Activated T-cell treated with anti-CD3 and anti-CD28 coated beads, Interleukin-2, amount 50 U/mL, for 24 hours (primary cell): Measurements from ENCODE around the gene BCKDHB.
"Not testable (repeated sequence)": the region's sequence is repeated elsewhere in the genome, so short reads cannot be mapped to it uniquely, and the experiment has no call there.

Source experiments
- DNase-seq: peaks from one replicate; pipeline ENCODE4 v3.0.0-alpha.2; 2020
- H3K27ac Mint-ChIP-seq: 2 replicates; pipeline ENCODE4 v1.8.0; 2020; ENCODE audit warnings: mild to moderate bottlenecking, mixed read lengths
- H3K27me3 Mint-ChIP-seq: 2 replicates; pipeline ENCODE4 v1.8.0; 2020; ENCODE audit warnings: mixed read lengths
- H3K36me3 Mint-ChIP-seq: 2 replicates; pipeline ENCODE4 v1.8.0; 2020; ENCODE audit warnings: low read depth, mixed read lengths
- H3K4me1 Mint-ChIP-seq: 2 replicates; pipeline ENCODE4 v1.8.0; 2020; ENCODE audit warnings: low read depth, mixed read lengths
- H3K4me3 Mint-ChIP-seq: 2 replicates; pipeline ENCODE4 v1.8.0; 2020; ENCODE audit warnings: mild to moderate bottlenecking, moderate library complexity, mixed read lengths
- H3K9me3 Mint-ChIP-seq: 2 replicates; pipeline ENCODE4 v1.8.0; 2020; ENCODE audit warnings: mixed read lengths

Gene BCKDHB

GRCh38 chr6:80234908-80235307 is 128.4 kb downstream of the BCKDHB start:
- Mint-ChIP-seq H3K4me3 (no peak overlapping the region), H3K27me3 (no peaks in the 10 kb centered on the region), H3K9me3 (peaks cover 6% of the 10 kb centered on the region), H3K27ac (no peak overlapping the region), H3K36me3 (peaks cover 15% of the 10 kb centered on the region), H3K4me1 (no peaks in the 10 kb centered on the region)
- DNase-seq: no peak

GRCh38 chr6:80235647-80236046 is 129.2 kb downstream of the BCKDHB start:
- Mint-ChIP-seq H3K27ac (no peak overlapping the region), H3K4me1 (no peaks in the 10 kb centered on the region), H3K9me3 (peaks cover 6% of the 10 kb centered on the region), H3K27me3 (no peaks in the 10 kb centered on the region), H3K36me3 (peaks cover 15% of the 10 kb centered on the region), H3K4me3 (no peak overlapping the region)
- DNase-seq: no peak

- peaks cover 21% of the 10 kb centered on the region for H3K36me3 Mint-ChIP-seq
- not testable (repeated sequence) for H3K4me1 Mint-ChIP-seq, H3K9me3 Mint-ChIP-seq, H3K27ac Mint-ChIP-seq, H3K4me3 Mint-ChIP-seq, DNase-seq, H3K27me3 Mint-ChIP-seq
These were observed 132.3 kb downstream of the BCKDHB start for GRCh38 chr6:80238754-80239153.

- no peak overlapping the region for H3K27ac Mint-ChIP-seq
- H3K4me3 Mint-ChIP-seq: no peak overlapping the region
- H3K4me1 Mint-ChIP-seq: peaks cover 16% of the 10 kb centered on the region
- H3K9me3 Mint-ChIP-seq: no peaks in the 10 kb centered on the region
- peaks cover 6% of the 10 kb centered on the region for H3K36me3 Mint-ChIP-seq
- H3K27me3 Mint-ChIP-seq: no peaks in the 10 kb centered on the region
- no peak for DNase-seq
These were observed 138.6 kb downstream of the BCKDHB start for GRCh38 chr6:80245043-80245442.

- Mint-ChIP-seq H3K36me3 (no peaks in the 10 kb centered on the region), H3K4me1 (peaks cover 11% of the 10 kb centered on the region), H3K9me3 (no peaks in the 10 kb centered on the region), H3K4me3 (no peak overlapping the region), H3K27me3 (no peaks in the 10 kb centered on the region), H3K27ac (peak overlapping the region; percentile 35)
- no peak for DNase-seq
These were observed 143.4 kb downstream of the BCKDHB start for GRCh38 chr6:80249897-80250296.

- H3K36me3 Mint-ChIP-seq: peaks cover 2% of the 10 kb centered on the region
- DNase-seq: no peak
- peaks cover 11% of the 10 kb centered on the region for H3K4me1 Mint-ChIP-seq
- H3K9me3 Mint-ChIP-seq: no peaks in the 10 kb centered on the region
- no peak overlapping the region for H3K4me3 Mint-ChIP-seq
- H3K27ac Mint-ChIP-seq: no peak overlapping the region
- no peaks in the 10 kb centered on the region for H3K27me3 Mint-ChIP-seq
These were observed 144.0 kb downstream of the BCKDHB start for GRCh38 chr6:80250391-80250997.

- DNase-seq: no peak
- Mint-ChIP-seq H3K4me3 (no peak overlapping the region), H3K9me3 (no peaks in the 10 kb centered on the region), H3K4me1 (peaks cover 11% of the 10 kb centered on the region), H3K36me3 (peaks cover 2% of the 10 kb centered on the region), H3K27ac (no peak overlapping the region), H3K27me3 (no peaks in the 10 kb centered on the region)
These were observed 144.8 kb downstream of the BCKDHB start for GRCh38 chr6:80251321-80251720.

GRCh38 chr6:80254716-80255115 is 148.2 kb downstream of the BCKDHB start:
- Mint-ChIP-seq H3K27me3 (no peaks in the 10 kb centered on the region), H3K9me3 (no peaks in the 10 kb centered on the region), H3K4me1 (peaks cover 8% of the 10 kb centered on the region), H3K4me3 (no peak overlapping the region), H3K36me3 (peaks cover 2% of the 10 kb centered on the region), H3K27ac (no peak overlapping the region)
- DNase-seq: no peak

- H3K36me3 Mint-ChIP-seq: peaks cover 2% of the 10 kb centered on the region
- H3K27me3 Mint-ChIP-seq: no peaks in the 10 kb centered on the region
- no peak overlapping the region for H3K4me3 Mint-ChIP-seq
- DNase-seq: no peak
- no peaks in the 10 kb centered on the region for H3K4me1 Mint-ChIP-seq
- no peak overlapping the region for H3K27ac Mint-ChIP-seq
- H3K9me3 Mint-ChIP-seq: no peaks in the 10 kb centered on the region
These were observed 150.2 kb downstream of the BCKDHB start for GRCh38 chr6:80256691-80257090.

- no peak overlapping the region for H3K27ac Mint-ChIP-seq
- no peak for DNase-seq
- no peak overlapping the region for H3K4me3 Mint-ChIP-seq
- H3K4me1 Mint-ChIP-seq: no peaks in the 10 kb centered on the region
- no peaks in the 10 kb centered on the region for H3K27me3 Mint-ChIP-seq
- peaks cover 2% of the 10 kb centered on the region for H3K36me3 Mint-ChIP-seq
- no peaks in the 10 kb centered on the region for H3K9me3 Mint-ChIP-seq
These were observed 152.6 kb downstream of the BCKDHB start for GRCh38 chr6:80259118-80259517.

- Mint-ChIP-seq H3K27ac (no peak overlapping the region), H3K4me1 (no peaks in the 10 kb centered on the region), H3K36me3 (peaks cover 4% of the 10 kb centered on the region), H3K9me3 (no peaks in the 10 kb centered on the region), H3K27me3 (no peaks in the 10 kb centered on the region), H3K4me3 (no peak overlapping the region)
- no peak for DNase-seq
These were observed 157.1 kb downstream of the BCKDHB start for GRCh38 chr6:80263585-80263984.

GRCh38 chr6:80268865-80269730 is 162.6 kb downstream of the BCKDHB start:
- DNase-seq: no peak
- Mint-ChIP-seq H3K4me3 (no peak overlapping the region), H3K9me3 (peaks cover 3% of the 10 kb centered on the region), H3K36me3 (peaks cover 4% of the 10 kb centered on the region), H3K4me1 (no peaks in the 10 kb centered on the region), H3K27ac (no peak overlapping the region), H3K27me3 (no peaks in the 10 kb centered on the region)

GRCh38 chr6:80271074-80271473 is 164.6 kb downstream of the BCKDHB start:
- H3K9me3 Mint-ChIP-seq: peaks cover 3% of the 10 kb centered on the region
- no peak overlapping the region for H3K4me3 Mint-ChIP-seq
- H3K4me1 Mint-ChIP-seq: peaks cover 1% of the 10 kb centered on the region
- no peak for DNase-seq
- no peaks in the 10 kb centered on the region for H3K27me3 Mint-ChIP-seq
- no peak overlapping the region for H3K27ac Mint-ChIP-seq
- no peaks in the 10 kb centered on the region for H3K36me3 Mint-ChIP-seq

GRCh38 chr6:80272988-80273387 is 166.5 kb downstream of the BCKDHB start:
- H3K27me3 Mint-ChIP-seq: no peaks in the 10 kb centered on the region
- no peak overlapping the region for H3K4me3 Mint-ChIP-seq
- H3K4me1 Mint-ChIP-seq: peaks cover 1% of the 10 kb centered on the region
- no peak for DNase-seq
- H3K9me3 Mint-ChIP-seq: peaks cover 3% of the 10 kb centered on the region
- no peak overlapping the region for H3K27ac Mint-ChIP-seq
- H3K36me3 Mint-ChIP-seq: no peaks in the 10 kb centered on the region

- Mint-ChIP-seq H3K27ac (no peak overlapping the region), H3K4me1 (peaks cover 12% of the 10 kb centered on the region), H3K36me3 (peaks cover 3% of the 10 kb centered on the region), H3K9me3 (no peaks in the 10 kb centered on the region), H3K4me3 (no peak overlapping the region), H3K27me3 (no peaks in the 10 kb centered on the region)
- DNase-seq: no peak
These were observed 170.4 kb downstream of the BCKDHB start for GRCh38 chr6:80276861-80277260.
